GM19099 (cell line): Measurements from ENCODE around the gene CUX1.

Experiments
- POLR2A ChIP-seq: IDR thresholded peaks from 3 replicates; pipeline ENCODE4 v1.6.1; 2011; ENCODE audit warnings: low read depth; ENCODE audit not compliant: insufficient read length; ENCODE audit errors: extremely low read depth

CUX1 gene

GRCh38 chr7:102220229-102220850, 402.9 kb downstream of the CUX1 start:
- TF ChIP-seq POLR2A, result no peak

- no peak for TF ChIP-seq POLR2A
These were observed 403.8 kb downstream of the CUX1 start for GRCh38 chr7:102220960-102221800.

GRCh38 chr7:102221961-102222360, 404.5 kb downstream of the CUX1 start:
- no peak for TF ChIP-seq POLR2A

- TF ChIP-seq POLR2A, result no peak
These were observed 405.0 kb downstream of the CUX1 start for GRCh38 chr7:102222445-102222844.

- no peak for TF ChIP-seq POLR2A
These were observed 405.8 kb downstream of the CUX1 start for GRCh38 chr7:102223184-102223583.

- no peak for TF ChIP-seq POLR2A
These were observed 407.6 kb downstream of the CUX1 start for GRCh38 chr7:102225025-102225424.

- TF ChIP-seq POLR2A, result no peak
These were observed 409.9 kb downstream of the CUX1 start for GRCh38 chr7:102227371-102227770.

- no peak for TF ChIP-seq POLR2A
These were observed 411.5 kb downstream of the CUX1 start for GRCh38 chr7:102228935-102229334.

GRCh38 chr7:102230593-102230992, 413.2 kb downstream of the CUX1 start:
- no peak for TF ChIP-seq POLR2A

GRCh38 chr7:102232611-102233286, 415.3 kb downstream of the CUX1 start:
- no peak for TF ChIP-seq POLR2A

GRCh38 chr7:102234131-102234530, 416.7 kb downstream of the CUX1 start:
- no peak for TF ChIP-seq POLR2A

GRCh38 chr7:102234801-102235550, 417.6 kb downstream of the CUX1 start:
- no peak for TF ChIP-seq POLR2A

GRCh38 chr7:102236102-102236501, 418.7 kb downstream of the CUX1 start:
- no peak for TF ChIP-seq POLR2A

GRCh38 chr7:102236592-102237287, 419.3 kb downstream of the CUX1 start:
- no peak for TF ChIP-seq POLR2A
